ENCODE data around the gene HOXC13.

HOXC13 gene

DNA sequence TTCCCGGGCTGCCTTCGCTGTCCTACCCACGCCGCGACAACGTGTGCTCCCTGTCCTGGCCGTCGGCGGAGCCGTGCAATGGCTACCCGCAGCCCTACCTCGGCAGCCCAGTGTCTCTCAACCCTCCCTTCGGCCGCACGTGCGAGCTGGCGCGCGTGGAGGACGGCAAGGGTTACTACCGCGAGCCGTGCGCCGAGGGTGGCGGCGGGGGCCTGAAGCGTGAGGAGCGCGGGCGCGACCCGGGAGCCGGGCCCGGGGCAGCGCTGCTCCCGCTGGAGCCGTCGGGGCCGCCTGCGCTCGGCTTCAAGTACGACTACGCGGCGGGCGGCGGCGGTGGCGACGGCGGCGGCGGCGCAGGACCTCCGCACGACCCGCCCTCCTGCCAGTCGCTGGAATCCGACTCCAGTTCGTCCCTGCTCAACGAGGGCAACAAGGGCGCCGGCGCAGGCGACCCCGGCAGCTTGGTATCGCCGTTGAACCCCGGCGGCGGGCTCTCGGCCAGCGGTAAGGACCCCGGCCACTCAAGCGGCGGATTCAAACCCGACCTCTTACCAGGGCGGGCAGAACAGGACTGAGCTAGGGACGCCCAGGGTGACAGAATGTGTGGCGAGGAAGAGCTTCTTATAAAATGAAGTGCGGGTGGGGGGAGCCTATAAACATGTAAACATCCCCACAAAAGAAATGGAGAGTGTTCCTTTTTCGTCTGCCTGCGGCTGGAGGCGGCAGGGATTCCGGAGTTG lies 16.6 kb downstream of the HOXC13 start:
- DNase-seq, result no peak

DNA sequence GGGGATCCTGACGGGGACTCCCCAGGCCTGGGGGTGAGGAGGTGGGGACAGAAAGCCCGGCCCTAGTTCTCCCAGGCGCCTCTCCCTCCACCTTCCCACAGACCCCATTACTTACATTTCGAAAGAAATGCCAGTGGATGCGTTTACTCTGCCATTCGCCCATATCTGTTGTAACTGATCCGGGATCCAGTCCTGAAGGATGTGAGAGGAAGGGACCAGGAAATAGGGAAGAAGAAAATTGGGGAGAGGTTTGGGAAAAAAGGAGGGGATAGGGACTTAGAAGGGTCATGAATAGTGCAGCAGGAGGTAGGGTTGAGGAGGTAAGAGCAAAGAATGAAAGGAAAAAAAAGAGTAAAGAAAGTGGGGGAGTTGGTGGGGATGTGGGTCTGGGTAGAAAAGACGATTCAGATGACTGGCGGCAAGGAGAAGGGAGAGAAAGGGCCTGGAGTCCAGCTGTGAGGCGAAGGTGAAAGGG lies 17.2 kb downstream of the HOXC13 start:
- DNase-seq, result no peak

DNA sequence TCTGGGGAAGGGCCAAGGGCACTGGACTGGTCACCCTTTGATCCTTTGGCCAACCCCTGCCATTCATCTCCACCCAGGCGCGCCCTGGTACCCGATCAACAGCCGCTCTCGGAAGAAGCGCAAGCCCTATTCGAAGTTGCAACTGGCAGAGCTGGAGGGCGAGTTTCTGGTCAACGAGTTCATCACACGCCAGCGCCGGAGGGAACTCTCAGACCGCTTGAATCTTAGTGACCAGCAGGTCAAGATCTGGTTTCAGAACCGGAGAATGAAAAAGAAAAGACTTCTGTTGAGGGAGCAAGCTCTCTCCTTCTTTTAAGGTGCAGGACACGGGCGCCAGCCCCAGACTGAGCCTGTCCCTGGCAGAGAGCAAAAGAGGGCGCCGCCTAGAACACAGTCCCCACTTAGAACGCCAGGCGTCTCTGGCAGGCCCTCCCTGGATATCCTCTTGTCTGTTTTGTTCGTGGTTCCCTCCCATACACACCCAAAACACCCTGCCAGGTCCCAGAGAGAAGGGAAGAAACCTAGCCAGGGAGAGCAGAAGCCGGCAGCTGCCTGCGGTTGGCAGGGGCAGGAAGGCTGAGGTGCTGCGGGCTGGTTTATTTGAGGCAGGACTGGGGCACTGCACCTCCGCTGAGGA lies 17.7 kb downstream of the HOXC13 start:
- no peak for DNase-seq

DNA sequence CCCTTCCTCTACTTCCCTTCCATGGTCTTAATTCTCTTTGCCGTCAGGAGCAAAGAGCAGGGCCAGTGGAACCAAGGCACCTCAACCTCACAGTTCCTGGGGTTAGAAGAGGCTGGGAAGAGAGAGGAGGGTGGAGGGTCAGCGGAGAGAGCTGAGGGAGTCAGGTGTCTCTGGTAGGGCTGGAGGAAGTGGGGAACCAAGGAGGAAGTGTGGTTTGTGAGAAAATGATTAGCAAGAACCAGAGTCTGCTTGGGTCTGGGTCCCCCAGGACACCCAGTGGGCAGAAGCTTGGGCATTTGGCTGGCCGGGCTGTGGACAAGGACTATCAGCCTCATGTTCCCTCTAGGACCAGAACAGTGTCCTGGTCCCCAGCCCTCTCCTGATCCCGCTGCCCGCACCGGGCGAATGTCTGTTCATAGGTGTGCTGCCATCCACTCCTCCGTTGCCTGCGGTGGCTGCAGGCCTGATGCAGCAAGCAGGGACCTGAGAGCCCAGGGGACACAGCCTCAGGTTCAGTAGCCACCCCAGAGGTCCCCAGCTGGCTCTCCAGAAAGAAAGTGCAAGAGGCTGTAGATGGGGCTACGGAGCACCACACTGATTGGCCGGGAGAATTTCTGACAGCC lies 18.4 kb downstream of the HOXC13 start:
- no peak for DNase-seq

DNA sequence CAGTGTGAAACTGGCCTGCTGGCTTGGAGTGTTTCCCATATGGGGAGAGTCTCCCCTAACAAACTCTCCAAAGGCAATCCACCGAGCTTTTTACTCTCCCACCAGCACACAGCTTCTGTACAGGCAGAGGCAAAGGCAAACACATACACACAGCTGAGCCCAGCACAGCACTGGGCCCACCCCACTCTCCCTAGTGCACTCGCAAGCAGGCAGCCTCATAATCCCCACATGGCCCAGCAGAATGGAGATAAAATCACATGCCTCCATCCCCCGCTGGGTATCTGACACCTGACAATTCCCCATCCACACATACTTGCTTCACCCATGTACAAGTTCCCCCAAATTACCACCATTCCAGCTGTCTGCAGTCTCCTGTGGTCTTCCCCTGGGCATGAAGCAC lies 19.5 kb downstream of the HOXC13 start:
- no peak for DNase-seq

DNA sequence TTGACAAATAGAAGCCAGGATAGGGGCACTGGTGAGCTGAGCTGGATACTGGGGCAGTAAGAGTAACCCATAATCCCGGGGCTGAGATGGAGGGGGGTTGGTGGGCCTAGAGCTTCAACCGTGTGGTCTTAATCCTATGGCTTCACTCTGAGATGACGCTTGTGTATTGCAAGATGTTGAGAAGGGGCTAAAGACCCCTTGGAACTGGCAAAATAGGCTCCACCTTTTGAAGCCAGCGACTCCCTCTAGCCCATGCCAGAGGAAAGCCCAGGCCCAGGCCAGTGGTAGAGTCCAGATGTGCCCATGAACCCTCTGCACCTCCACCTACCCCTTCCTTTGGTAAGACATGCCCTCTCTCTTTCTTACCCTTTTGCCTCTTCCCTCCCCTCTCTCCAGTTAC lies 20.7 kb downstream of the HOXC13 start:
- no peak for DNase-seq

DNA sequence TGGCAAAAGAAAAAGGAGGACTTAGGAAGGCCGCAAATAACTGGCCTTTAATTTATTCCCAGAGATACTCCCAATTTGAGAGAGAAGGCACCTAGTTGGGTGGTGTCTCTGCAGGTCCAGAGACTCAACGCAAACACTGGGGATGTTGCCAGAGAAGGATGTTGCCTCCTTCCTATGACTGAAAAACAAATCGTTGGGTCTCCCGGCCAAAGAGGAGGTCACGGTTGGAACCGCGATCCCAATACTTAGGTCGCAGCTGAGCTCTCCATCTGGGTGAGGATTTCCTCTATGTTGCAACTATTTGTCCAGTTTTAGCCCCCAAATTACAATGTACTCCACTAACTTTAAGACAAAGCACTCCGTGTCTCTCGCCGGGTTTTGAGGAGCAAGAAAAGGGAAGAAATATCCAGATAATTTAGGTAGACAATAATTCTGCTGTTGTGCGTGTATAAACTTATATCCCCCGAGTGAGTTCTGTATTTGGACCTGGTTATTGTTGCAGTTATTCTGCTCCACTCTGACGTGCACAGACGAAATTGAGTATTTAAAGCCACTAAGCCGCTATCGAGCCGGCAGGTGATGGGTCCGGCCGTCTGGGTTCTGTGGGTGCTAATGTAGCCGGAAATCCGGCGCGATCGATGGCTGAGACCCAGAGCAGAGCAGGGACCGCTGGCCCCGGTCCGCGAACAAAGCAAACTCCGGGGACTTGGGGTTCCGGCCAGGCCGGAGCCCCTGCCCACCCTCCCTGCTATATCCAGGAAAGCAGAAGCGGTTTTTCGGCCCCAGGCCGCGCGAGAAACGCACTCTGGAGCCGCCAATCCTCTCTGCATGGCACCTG lies 21.8 kb downstream of the HOXC13 start:
- no peak for DNase-seq

DNA sequence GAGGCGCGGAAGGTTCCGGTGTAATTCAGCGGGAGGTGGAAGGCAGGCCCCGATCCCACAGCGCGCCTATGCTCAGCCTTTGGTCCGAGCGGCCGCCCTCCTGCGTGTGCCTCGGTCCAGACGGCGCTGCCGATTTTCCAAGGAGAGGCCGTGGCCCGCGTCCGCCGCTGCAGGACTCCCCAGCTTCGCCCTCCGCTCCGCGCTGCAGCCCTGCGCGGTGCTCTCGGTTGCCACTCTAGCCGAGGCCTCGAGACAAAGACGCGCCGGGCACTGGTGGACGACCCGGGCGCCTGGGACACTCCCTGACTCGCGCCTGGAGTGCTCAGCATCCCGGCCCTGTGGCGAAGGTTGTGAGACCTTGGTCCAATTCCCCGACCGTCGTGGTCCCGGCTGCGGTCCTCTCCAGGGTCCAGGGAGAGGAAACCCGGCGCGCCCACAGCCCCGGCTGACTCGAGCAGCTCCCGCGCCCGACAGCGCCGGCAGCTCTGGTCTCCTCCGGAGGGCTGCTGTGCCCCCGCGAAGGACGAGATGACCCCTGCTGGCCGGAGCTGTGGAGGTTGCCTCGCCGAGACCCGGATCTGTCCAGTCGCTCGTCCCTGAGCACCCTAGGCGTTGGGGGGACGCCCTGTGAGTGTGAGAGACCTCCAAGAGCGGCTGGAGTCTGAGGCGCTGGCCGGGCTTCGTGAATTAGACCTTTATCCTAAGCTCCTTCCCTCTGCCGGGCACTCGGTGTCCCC lies 22.6 kb downstream of the HOXC13 start:
- DNase-seq, result no peak

DNA sequence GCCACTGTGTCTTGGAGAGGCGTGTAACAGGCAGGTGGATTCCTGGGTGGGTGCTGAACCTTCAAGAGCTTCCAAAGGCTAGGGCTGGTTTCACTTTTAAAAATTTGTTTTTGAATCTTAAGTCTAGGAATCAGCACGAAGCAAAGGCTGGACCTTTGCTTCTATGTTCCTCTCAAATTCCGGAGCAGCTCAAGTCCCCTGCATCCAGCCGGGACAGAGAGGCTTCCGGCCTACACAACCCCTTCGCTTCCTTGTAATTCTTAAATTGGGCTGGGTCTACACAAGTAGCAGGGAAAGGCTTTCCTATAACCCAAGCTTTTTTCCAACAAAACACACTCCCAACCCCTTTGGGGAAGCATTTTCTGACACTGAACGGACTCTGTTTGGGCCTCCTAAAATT lies 24.4 kb downstream of the HOXC13 start:
- DNase-seq, result no peak

DNA sequence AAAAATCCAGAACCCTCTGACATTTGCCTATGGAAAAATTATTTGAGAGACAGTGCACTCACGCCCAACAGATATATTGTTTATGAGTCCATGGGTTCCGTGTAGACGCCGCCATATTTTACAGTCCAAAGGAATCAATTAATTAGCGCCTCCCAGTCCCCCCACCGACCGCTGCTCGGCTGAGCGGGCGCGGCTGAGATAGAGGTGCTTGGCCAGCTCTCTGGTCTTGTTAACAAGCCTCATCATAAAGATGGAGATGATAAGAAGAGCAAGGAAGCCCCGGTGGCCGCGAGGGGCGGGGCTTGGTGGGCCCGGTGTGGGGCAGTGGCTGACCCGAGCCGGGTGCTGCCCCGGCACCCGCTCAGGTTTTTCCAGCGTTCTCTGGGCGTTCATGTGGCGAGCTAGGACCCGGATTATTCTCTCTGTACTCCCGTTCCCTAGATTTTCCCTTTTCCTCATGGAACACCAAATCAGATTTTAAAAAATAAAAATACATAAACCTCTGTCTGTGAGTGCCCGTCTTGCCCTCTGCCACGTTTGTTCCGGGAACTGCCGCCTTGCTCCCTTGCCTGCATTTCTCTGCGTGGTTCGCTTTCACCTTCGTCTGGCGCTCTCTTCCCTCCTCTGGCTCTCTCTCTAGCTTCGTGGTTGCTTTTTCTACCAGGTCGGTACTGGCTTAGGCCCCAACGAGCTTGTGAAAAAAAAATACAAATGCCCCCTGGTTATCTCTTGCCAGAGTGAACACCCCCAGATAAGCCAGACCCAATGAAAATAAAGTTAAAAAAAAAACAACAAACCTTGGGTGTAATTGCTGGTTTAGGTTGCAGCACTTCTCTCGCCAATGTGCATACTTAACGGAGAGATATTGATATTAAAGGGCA lies 25.0 kb downstream of the HOXC13 start:
- DNase-seq, result no peak

DNA sequence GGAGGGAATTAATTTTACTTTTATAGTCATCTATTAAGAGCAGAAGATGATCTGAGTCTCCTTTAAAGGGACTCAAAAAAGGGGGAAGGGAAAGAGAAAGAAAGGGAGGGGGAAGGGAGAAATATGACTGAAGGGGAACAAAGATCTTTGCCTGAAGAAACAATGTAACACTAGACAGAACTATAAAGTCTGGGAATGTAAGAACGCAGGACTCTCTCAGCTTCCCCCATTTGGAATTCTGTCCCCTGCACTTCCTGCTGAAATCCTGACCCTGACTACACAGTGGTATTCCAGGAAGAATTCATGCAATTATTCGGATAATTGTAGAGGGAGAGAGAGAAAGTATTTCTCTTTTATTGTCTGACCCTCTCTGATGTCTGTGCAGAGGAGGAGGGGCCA lies 25.7 kb downstream of the HOXC13 start:
- no peak for DNase-seq

DNA sequence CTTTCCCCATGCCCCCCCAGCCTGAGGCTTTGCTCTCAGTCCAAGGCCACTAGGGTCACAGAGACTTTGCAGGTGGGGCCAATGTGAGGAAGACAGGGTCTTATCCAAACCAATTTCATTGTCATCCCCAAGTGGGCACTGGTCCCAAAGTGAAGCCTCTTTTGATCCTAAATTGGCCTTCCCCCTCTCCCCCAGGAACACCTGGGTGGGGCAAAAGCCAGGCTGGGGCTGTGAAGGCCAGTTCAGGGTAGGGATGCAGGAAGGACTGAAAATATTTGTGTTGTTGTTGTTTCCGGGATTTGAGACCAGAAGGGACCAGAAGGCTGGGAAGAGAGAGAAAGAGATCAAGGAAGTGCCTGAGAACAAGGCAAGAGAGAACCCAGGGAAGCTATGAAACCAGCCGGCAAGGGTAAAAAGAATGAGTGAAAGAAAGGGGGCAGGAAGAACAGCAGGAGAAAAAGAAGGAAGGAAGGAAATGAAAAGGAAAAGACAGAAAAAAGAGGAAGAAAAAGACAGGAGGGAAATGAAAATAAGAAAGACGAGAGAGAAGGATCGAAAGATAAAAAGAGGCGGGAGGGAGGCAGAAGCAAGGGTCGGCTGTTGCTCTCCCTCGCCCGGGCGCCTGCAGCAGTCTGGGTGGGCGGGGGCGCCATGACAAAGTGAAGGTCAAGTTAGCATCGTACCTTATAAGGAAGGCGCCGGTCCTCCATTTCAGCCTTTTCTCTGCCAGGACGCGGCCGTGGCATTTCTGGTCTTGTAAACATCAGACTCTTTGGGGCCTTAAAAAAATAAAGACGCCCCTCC lies 26.9 kb downstream of the HOXC13 start:
- DNase-seq, result no peak

DNA sequence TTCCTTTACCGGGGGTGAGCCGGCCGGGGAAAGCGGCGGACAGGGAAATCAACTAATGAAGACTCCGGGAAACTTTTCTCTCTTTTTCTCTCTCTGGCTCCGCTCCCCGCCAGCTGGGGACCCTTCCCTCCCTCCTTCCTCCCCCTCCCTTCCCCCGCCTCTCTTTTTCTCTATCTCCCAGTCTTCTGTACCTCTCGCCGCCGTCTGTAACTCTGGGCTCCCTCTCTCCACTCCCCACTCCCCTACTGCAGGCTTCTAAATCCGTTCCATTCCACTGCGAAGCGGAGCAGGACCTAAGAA lies 27.4 kb downstream of the HOXC13 start:
- no peak for DNase-seq

DNA sequence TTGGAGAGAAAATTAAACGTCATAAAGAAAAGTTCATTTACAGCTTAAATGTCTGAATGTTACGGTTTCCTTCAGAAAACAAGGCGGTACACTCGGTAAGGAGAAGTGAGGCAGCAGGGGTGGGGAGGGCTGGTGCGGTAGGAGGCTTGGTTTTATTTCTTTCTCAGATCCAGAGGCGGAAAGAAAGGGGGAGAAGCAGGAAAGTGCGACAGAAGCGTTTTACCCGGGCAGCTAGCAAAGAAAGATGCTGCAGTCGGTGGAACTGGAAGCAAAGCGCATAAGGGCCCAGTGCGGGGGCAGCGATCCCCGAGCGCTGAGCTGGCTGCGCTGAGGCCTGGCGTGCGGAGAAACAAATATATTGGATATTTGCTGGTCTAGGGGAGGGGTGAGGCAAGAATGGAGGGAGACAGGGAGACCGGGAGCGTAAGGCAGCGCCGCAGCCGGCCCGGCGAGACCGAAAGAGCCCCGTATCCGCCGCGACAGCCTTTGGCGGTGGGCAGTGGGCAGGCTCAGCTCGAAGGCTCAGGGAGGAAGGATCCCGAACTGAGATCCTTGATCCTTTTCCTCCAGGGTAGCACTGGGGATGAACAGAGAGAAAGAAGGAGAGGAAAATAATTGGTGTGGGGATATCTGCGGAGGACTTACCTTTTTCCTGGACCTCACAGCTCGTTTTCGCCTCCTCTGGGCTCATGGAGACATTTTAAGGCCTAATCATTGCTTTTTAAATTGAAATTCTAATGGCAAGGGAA lies 27.9 kb downstream of the HOXC13 start:
- no peak for DNase-seq

DNA sequence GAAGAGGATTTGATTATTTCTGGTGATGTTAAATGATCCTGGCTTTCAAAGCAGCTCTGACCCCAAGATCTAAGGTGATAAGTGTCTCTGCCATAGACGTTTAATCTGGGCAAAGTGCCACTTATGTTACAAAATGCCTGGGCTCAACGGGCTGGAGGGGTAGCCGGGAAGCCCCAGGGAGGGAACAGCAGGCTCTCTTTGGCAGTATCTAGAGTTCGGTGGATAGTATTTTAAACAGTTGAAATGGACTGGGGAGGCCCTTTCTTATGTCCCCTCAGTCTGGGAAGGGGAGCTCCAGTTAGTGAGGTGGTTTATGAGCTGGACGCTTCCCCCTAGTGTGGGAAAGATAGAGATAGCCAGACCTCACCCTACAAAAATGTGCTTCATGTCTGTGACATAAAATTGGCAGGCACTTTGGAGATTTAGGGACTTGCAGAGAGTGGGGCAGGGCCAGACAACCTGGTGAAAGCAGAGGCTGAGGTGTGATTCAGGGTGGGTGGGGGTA lies 28.8 kb downstream of the HOXC13 start:
- DNase-seq, result no peak

DNA sequence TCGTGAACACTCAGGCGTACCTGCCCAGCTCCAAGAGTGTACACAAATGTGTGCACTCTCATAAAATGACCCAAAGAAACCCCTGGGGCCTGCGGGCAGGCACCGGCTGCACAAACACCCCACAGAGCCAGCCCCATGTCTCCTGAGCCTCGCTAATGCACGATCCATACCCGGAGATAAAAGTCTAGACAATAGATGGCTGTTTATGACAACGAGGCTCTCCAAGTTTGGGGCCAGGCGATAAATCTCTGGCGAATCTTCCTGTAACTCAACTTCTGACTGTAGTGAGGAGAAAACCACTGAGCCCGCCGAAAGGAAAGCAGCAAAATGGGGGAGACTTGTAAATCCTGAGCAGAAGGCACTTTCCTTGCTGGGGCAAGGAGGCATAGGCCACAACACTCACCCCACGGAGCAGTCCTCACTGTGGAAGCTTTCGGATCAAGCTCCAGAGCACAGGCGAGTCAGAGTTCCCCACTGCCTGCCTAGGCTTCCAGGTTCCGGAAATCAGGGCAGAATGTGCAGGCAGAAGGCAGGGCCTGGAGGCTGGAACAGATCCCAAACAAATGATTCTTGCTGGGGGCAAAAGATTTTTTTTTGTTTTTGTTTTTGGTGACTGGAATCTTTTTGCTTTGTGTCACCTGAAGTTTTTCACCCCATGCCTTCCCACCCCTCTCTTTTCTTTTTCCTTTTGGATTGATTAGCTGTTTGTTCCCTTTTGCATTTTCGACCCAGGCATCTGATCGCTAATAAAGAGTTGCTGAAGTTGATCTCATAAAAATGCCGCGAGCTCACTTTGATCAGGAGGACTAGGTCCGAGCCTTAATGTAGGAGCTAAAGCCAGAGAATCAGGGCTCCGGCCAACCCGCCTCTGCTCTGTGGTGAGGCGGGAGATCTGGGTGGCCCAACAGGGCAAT lies 29.8 kb downstream of the HOXC13 start:
- DNase-seq, result no peak

DNA sequence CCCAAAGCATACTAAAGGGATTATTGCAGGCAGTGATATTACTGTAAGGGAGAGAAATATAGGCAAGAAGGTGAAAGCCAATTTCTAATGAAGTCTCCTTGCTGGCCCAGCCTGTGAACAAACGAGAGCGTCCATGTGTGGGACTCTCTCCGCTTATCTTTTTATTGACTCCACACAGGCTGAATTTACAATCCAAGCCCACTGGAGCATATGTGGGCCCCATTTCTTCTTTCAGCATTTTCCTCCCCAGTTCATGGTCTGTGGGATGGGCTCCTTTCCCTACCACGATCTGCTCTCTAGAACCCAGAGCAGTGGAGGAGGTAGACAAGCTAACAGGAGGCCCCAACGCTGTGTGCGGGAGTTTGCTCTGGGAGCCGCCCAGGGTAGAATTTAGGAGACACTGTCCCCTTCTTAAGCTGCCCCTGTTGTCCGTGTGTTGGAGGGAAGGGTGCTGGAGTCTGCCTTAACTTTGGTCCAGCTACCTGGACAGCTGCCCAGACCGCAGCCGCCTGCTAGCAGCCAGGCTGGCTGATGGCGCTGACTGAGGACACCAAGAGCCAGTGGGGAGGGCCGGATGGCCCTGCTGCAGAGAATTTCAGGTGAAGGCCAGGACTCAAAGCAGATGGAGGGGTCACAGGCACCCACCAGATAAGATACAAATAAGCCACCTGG lies 31.1 kb downstream of the HOXC13 start:
- DNase-seq, result no peak

DNA sequence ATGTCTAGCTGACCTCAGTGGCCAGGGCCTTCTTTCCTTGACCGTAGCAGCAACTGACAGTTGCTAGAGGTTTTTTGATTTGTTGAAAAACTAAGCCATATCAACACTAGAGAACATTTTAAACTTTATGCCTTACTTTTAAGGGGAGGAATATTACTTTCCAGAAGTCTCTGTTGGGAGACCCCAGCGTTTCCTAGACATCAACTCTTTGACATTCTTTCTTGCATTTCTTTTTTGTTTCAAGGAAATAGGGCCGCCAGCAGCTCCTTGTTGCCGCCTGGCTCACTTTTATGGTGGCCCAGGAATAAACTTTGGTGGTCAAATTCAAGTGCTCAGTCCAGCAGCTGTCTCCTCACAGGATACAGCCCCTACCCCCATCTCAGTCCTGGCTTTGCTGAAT lies 31.8 kb downstream of the HOXC13 start:
- no peak for DNase-seq

All from suppressor macrophage treated with lipopolysaccharide for 4 hours (primary cell).